Upper lobe of left lung (tissue), 6 donors: Measurements from ENCODE around the gene ENTREP3. TPM values are rescaled to one million over a fixed set of nuclear protein-coding genes. Genes with fewer than 3 reads are reported as not detected.

ENCODE experiments used
- ATAC-seq, 2 donors: fragments of 200-7000 bp; cut with Tn5 transposase; one replicate each; pipeline ENCODE4 v1.9.1; 2022; ENCODE audit warnings: mild to moderate bottlenecking in 2 of 2, moderate library complexity in 2 of 2; ENCODE audit not compliant: low FRiP score in 2 of 2
- DNase-seq, 2 donors: peaks; one replicate each; pipeline ENCODE4 v3.0.0-alpha.2; 2019 to 2020
- H3K27ac ChIP-seq, 4 donors: fragments of 200-600 bp; sonication (generic); one replicate each; pipeline ENCODE4 v1.5.1; 2016 to 2019
- H3K27me3 ChIP-seq, 4 donors: fragments of 200-600 bp; sonication (generic); one replicate each; pipeline ENCODE4 v1.5.1; 2017 to 2019
- H3K36me3 ChIP-seq, 4 donors: fragments of 200-600 bp; sonication (generic); one replicate each; pipeline ENCODE4 v1.5.1; 2016 to 2019
- H3K4me1 ChIP-seq, 4 donors: fragments of 200-600 bp; sonication (generic); one replicate each; pipeline ENCODE4 v1.5.1; 2018 to 2019
- H3K4me3 ChIP-seq, 4 donors: fragments of 200-600 bp; sonication (generic); one replicate each; pipeline ENCODE4 v1.5.1; 2017 to 2019; ENCODE audit warnings: mild to moderate bottlenecking in 2 of 4, moderate library complexity in 1 of 4
- H3K9me3 ChIP-seq, 4 donors: fragments of 200-600 bp; sonication (generic); one replicate each; pipeline ENCODE4 v1.5.1; 2018 to 2019
- CTCF ChIP-seq, 6 experiments: fragments of 450-650 bp in 4 of 6; fragments of 200-600 bp in 2 of 6; sonication (generic) in 2 of 6; IDR thresholded peaks; one replicate each; pipeline ENCODE4 v1.5.1; 2016 to 2019; ENCODE audit warnings: antibody characterized with exemption in 6 of 6
- EP300 ChIP-seq, 4 donors: sonication (generic); formaldehyde crosslinking; IDR thresholded peaks; one replicate each; pipeline ENCODE4 v1.5.1; 2017; ENCODE audit warnings: antibody characterized with exemption in 4 of 4, control low read depth in 2 of 4
- POLR2A ChIP-seq, 4 donors: fragments of 450-650 bp; IDR thresholded peaks; one replicate each; pipeline ENCODE4 v1.5.1; 2016 to 2017; ENCODE audit warnings: antibody characterized with exemption in 4 of 4, mild to moderate bottlenecking in 2 of 4
- POLR2AphosphoS5 ChIP-seq, 2 donors: sonication (generic); formaldehyde crosslinking; IDR thresholded peaks; one replicate each; pipeline ENCODE4 v1.5.1; 2017; ENCODE audit warnings: antibody characterized with exemption in 2 of 2
- WGBS, 2 donors: methylation state at CpG; one replicate each; pipeline ENCODE4 v1.1.5; 2017 to 2018; 5-methylcytosine and 5-hydroxymethylcytosine counted together
- total RNA-seq, 6 donors: library from RNA; depleted of rRNA in 4 of 6; stranded (reverse); fragments of >200 nt in 4 of 6; gene quantifications; one replicate each; pipeline versions ENCODE4 v1.1.0 to v1.2.1, GENCODE V29; 2016 to 2021
- donor health status: DM: no; HTN: no; CAD: no; lungs with moderate emphysema.
- donor health status: DM: no; HTN: yes; CAD: no; lungs with severe emphysema.

The ENTREP3 gene
- total RNA-seq, 6 donors from 2014 or later: 9.3 to 30.3 (median 20.6) TPM

- TF ChIP-seq EP300 (IDR thresholded peaks at IDR 0.05) (no peak), CTCF (IDR thresholded peaks at IDR 0.05) (no peak), POLR2AphosphoS5 (IDR thresholded peaks at IDR 0.05) (no peak), POLR2A (IDR thresholded peaks at IDR 0.05) (no peak)
- Histone ChIP-seq H3K27me3 (no peaks in the 10 kb centered on the region), H3K4me1 (peaks cover 29 to 39% (median 33%) of the 10 kb centered on the region in 4 donors), H3K36me3 (peaks cover 0 to 26% (median 8%) of the 10 kb centered on the region in 4 donors), H3K27ac (peak overlapping the region; percentile 95 to 97 (median 96)), H3K4me3 (peak overlapping the region; percentile 61 to 93 (median 72)), H3K9me3 (no peaks in the 10 kb centered on the region)
- ATAC-seq (peak in 1 of 2 donors; percentile 3), DNase-seq (peak in 1 of 2 donors; percentile 88)
- WGBS, 2 donors: 0% methylated on average over 9 to 22 of the region's 35 CpGs
Measured at GRCh38 chr1:155254714-155255242, 505 bp downstream of the ENTREP3 start.

GRCh38 chr1:155254228-155254713 is 1.0 kb downstream of the ENTREP3 start:
- WGBS, 2 donors: 44 to 53% methylated on average over 4 to 11 of the region's 12 CpGs
- ATAC-seq (no peak), DNase-seq (no peak)

GRCh38 chr1:155253797-155254196 is 1.5 kb downstream of the ENTREP3 start:
- TF ChIP-seq POLR2A (IDR thresholded peaks at IDR 0.05) (no peak), EP300 (IDR thresholded peaks at IDR 0.05) (no peak), POLR2AphosphoS5 (IDR thresholded peaks at IDR 0.05) (no peak), CTCF (IDR thresholded peaks at IDR 0.05) (no peak)
- Histone ChIP-seq H3K9me3 (no peaks in the 10 kb centered on the region), H3K36me3 (peaks cover 0 to 22% (median 6%) of the 10 kb centered on the region in 4 donors), H3K27ac (peak overlapping the region in 3 of 4 donors; percentile 95 to 97 (median 96)), H3K4me1 (peaks cover 29 to 39% (median 33%) of the 10 kb centered on the region in 4 donors), H3K27me3 (no peaks in the 10 kb centered on the region), H3K4me3 (peak overlapping the region in 2 of 4 donors; percentile 61 to 78)
- WGBS, 2 donors: 62 to 66% methylated on average over 5 of the region's 5 CpGs
- DNase-seq (no peak), ATAC-seq (no peak)

More at GRCh38 chr1:155254228-155254713, 1.0 kb downstream of the ENTREP3 start:
- Histone ChIP-seq H3K4me3 (peak overlapping the region; percentile 61 to 93 (median 72)), H3K27ac (peak overlapping the region; percentile 95 to 97 (median 96)), H3K27me3 (no peaks in the 10 kb centered on the region), H3K36me3 (peaks cover 0 to 21% (median 7%) of the 10 kb centered on the region in 4 donors), H3K9me3 (no peaks in the 10 kb centered on the region), H3K4me1 (peaks cover 29 to 39% (median 33%) of the 10 kb centered on the region in 4 donors)
- TF ChIP-seq POLR2A (IDR thresholded peaks at IDR 0.05) (no peak), CTCF (IDR thresholded peaks at IDR 0.05) (no peak), POLR2AphosphoS5 (IDR thresholded peaks at IDR 0.05) (no peak), EP300 (IDR thresholded peaks at IDR 0.05) (no peak)

- no peak for TF ChIP-seq EP300 (IDR thresholded peaks at IDR 0.05)
- TF ChIP-seq POLR2A (IDR thresholded peaks at IDR 0.05): no peak
Measured at GRCh38 chr1:155253208-155253607, 2.1 kb downstream of the ENTREP3 start.

GRCh38 chr1:155251566-155251965 is 3.7 kb downstream of the ENTREP3 start:
- DNase-seq (no peak), ATAC-seq (no peak)
- WGBS, 2 donors: 92 to 95% methylated on average over 6 of the region's 7 CpGs
- no peak for TF ChIP-seq POLR2A (IDR thresholded peaks at IDR 0.05)
- no peak for TF ChIP-seq EP300 (IDR thresholded peaks at IDR 0.05)
- no peak for TF ChIP-seq CTCF (IDR thresholded peaks at IDR 0.05)
- TF ChIP-seq POLR2AphosphoS5 (IDR thresholded peaks at IDR 0.05): no peak
- no peaks in the 10 kb centered on the region for H3K9me3 ChIP-seq
- peaks cover 0 to 17% (median 13%) of the 10 kb centered on the region in 4 donors for H3K36me3 ChIP-seq
- no peaks in the 10 kb centered on the region for H3K27me3 ChIP-seq
- no peak overlapping the region for H3K27ac ChIP-seq
- H3K4me1 ChIP-seq: peaks cover 29 to 39% (median 33%) of the 10 kb centered on the region in 4 donors
- H3K4me3 ChIP-seq: no peak overlapping the region

More at GRCh38 chr1:155253208-155253607, 2.1 kb downstream of the ENTREP3 start:
- H3K27ac ChIP-seq: no peak overlapping the region
- WGBS, 2 donors: 85 to 91% methylated on average over 5 of the region's 5 CpGs
- DNase-seq (no peak), ATAC-seq (no peak)
- H3K4me3 ChIP-seq: no peak overlapping the region
- H3K9me3 ChIP-seq: no peaks in the 10 kb centered on the region
- no peaks in the 10 kb centered on the region for H3K27me3 ChIP-seq
- H3K36me3 ChIP-seq: peaks cover 0 to 19% (median 3%) of the 10 kb centered on the region in 4 donors
- peaks cover 29 to 39% (median 33%) of the 10 kb centered on the region in 4 donors for H3K4me1 ChIP-seq
